Epithelial cell of proximal tubule (primary cell): ENCODE measurements around the gene CYP27A1. TPM values are rescaled to one million over a fixed set of nuclear protein-coding genes. Genes with fewer than 3 reads are reported as not detected.
"Not testable (repeated sequence)": the region's sequence is repeated elsewhere in the genome, so short reads cannot be mapped to it uniquely, and the experiment has no call there.

Source experiments
- DNase-seq: peaks from one replicate; pipeline ENCODE4 v3.0.0-alpha.2; 2011; ENCODE audit warnings: low read depth
- H3K4me3 ChIP-seq: 2 replicates; pipeline ENCODE4 v1.5.1; 2011; ENCODE audit warnings: low read depth, mild to moderate bottlenecking, low read length
- total RNA-seq: library from RNA; depleted of rRNA; stranded (reverse); fragments of >200 nt; gene quantifications from 2 replicates; pipeline ENCODE4 v1.2.3, GENCODE V29; 2015
- TF ChIP-seq, protein P1 (sequence below): conservative IDR thresholded peaks from 2 replicates; pipeline ENCODE4 v1.5.1; 2012; ENCODE audit warnings: low read depth, mild to moderate bottlenecking, low read length

Gene CYP27A1
- total RNA-seq, 1 donor from 2014 or later = 49.0 TPM

- H3K4me3 ChIP-seq = no peak overlapping the region
- TF ChIP-seq, protein P1, sequence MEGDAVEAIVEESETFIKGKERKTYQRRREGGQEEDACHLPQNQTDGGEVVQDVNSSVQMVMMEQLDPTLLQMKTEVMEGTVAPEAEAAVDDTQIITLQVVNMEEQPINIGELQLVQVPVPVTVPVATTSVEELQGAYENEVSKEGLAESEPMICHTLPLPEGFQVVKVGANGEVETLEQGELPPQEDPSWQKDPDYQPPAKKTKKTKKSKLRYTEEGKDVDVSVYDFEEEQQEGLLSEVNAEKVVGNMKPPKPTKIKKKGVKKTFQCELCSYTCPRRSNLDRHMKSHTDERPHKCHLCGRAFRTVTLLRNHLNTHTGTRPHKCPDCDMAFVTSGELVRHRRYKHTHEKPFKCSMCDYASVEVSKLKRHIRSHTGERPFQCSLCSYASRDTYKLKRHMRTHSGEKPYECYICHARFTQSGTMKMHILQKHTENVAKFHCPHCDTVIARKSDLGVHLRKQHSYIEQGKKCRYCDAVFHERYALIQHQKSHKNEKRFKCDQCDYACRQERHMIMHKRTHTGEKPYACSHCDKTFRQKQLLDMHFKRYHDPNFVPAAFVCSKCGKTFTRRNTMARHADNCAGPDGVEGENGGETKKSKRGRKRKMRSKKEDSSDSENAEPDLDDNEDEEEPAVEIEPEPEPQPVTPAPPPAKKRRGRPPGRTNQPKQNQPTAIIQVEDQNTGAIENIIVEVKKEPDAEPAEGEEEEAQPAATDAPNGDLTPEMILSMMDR = no peak
- DNase-seq = no peak
Observed at GRCh38 chr2:218834685-218835084, 52.7 kb downstream of the CYP27A1 start.

DNA sequence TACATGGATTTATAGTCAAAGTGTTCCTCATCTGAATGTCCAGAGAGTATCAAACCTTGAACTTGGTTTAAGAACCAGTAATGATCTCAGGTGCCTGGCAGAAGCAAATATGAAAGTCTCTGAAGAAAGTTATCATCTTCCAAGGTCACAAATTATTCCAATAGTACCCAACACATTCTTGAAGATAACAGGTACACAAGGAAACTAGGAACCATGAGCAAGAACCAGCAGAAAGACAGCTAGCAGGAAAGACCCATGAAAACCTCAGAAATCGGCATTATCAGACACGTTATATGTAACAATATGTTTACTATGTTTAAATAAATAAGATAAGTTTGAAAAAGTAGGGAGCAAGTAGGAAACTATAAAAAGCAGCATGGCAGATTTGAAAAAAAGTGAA is 55.5 kb downstream of the CYP27A1 start:
- H3K4me3 ChIP-seq = no peak overlapping the region
- TF ChIP-seq, protein P1 = no peak
- DNase-seq = no peak

DNA sequence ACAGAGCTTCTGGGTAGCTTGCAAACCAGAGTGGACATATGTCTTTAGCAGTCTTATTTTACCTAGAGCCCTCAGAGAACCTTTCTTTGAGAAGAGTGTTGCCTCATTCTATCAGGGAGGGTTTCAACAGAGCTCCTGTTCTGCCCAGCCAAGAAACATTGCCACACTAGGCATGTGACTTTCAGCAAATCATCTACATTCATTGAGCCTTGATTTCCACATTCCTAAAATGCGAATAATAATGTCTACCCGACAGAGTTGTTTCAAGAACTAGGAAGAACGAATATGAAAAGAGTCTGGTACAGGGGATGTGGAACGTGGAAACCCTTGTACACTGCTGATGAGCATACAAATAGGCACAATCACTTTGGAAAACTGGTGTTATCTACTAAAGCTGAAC is 57.5 kb downstream of the CYP27A1 start:
- TF ChIP-seq, protein P1 = no peak
- DNase-seq = no peak
- H3K4me3 ChIP-seq = no peak overlapping the region

DNA sequence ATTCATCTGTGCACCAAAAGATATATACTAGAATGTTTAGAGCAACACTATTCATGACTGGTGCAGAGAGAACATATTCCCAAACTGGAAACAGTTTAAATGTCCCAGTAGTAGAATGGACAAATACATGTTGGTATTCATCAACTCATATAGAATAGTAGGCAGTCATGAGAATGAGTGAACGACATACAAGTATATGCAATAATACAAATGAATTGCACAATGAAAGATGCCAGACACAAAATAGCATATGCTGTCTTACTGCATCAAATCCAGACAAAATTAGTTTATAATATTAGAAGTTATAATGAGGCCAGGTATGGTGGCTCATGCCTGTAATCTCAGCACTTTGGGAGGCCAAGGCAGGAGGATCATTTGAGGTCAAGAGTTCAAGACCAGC is 57.9 kb downstream of the CYP27A1 start:
- H3K4me3 ChIP-seq = no peak overlapping the region
- DNase-seq = no peak
- TF ChIP-seq, protein P1 = no peak

DNA sequence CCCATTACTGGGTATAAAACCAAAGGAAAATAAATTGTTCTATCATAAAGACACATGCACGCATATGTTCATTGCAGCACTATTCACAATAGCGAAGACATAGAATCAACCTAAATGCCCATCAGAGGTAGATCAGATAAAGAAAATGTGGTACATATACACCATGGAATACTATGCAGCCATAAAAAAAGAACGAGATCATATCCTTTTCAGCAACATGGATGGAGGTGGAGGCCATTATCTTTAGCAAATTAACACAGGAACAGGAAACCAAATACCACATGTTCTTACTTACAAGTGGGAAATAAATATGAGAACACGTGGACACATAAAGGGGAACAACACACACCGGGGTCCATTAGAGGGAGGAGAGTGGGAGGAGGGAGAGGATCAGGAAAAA is 62.4 kb downstream of the CYP27A1 start:
- not testable (repeated sequence) for H3K4me3 ChIP-seq, DNase-seq

DNA sequence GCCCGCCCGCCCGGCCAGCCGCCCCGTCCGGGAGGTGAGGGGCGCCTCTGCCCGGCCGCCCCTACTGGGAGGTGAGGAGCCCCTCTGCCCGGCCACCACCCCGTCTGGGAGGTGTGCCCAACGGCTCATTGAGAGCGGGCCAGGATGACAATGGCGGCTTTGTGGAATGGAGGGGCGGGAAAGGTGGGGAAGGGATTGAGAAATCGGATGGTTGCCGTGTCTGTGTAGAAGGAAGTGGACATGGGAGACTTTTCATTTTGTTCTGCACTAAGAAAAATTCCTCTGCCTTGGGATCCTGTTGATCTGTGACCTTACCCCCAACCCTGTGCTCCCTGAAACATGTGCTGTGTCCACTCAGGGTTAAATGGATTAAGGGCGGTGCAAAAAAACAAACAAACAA is 65.0 kb downstream of the CYP27A1 start:
- not testable (repeated sequence) for DNase-seq, H3K4me3 ChIP-seq

GRCh38 chr2:218849721-218850120 is 67.8 kb downstream of the CYP27A1 start:
- TF ChIP-seq, protein P1 = no peak
- H3K4me3 ChIP-seq = no peak overlapping the region
- DNase-seq = no peak

DNA sequence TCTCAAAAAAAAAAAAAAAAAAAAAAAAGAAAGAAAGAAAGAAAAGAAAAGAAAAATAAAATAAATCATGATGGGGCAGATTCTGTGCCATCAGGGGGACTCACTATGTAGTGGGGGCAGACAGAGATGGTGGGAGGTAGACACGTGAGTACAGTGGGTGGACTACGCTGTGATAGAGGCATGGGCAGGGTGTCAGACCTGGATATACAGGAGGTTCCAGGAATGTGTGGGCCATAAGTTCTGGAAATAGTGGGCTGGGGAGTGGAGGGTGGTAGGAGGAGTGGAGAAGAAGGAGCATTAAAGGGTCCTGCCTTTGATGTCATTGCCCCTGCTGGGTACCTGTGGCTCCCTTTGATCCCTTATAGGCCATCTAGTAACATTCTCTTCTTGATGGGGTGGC is 68.8 kb downstream of the CYP27A1 start:
- DNase-seq = no peak
- TF ChIP-seq, protein P1 = no peak
- no peak overlapping the region for H3K4me3 ChIP-seq
